Activated CD4-positive, alpha-beta T cell treated with anti-CD3 and anti-CD28 coated beads, Interleukin-2, amount 50 U/mL, for 24 hours (primary cell): ENCODE data around the gene TTC8.
"Not testable (repeated sequence)": the region's sequence is repeated elsewhere in the genome, so short reads cannot be mapped to it uniquely, and the experiment has no call there.

ENCODE experiments used
- DNase-seq, 2 donors: peaks; one replicate each; pipeline ENCODE4 v3.0.0-alpha.2; 2020; ENCODE audit warnings: low read depth in 1 of 2, low spot score in 1 of 2

Gene TTC8

DNA sequence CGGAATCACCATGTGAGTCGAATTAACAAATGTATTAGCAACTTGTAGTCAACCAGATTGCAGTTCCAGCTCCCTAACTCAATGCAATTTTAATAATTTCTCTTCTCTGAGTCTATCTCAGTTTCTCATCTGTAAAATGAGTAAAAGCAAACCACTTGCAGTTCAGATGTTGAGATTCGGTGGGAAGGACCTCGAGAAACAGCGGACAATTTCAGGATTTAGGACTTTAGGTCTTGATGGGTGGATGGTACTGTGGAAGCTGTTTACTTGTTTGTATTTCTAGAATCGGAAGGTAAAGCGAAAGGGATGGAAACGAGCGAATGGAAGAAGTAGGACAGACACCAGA is 510 bp upstream of the TTC8 start:
- DNase-seq = no peak

DNA sequence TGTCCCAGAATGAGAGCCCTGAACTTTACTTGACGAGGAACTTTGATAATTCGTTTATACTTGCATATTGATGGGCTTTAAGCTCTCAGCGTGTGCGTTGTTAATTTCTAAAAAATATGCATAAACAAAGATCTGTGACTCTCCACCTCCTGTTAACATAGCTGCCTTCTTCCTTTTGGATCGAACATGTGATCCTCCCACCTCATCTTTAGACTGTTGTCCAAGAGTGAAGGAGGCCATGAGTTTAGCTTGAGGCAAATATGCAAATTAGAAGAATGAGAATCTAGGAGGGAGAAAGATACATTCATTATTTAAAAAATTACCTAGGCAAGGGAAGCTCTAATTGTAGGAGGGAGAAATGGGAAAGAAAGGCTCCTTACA is 617 bp downstream of the TTC8 start:
- no peak for DNase-seq

DNA sequence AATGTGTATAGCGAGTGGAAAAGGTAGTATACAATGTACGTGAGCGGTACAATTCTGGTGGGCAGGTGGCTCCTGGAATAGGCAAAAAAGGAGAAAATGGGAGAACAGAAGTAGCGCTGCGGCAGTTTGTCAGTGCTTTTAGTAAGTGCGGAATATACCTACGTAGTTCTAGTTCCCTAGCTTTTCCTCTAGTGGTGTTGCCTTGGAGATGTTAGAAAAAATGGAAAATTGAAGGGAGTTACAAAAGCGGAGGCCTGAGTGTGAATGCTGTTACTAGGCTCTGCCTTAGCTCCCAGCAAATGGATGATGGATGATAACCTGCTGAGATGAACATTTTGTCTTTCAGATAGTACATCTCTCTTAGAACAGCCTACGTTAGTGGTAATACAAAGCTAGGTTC is 1.1 kb downstream of the TTC8 start:
- no peak for DNase-seq

DNA sequence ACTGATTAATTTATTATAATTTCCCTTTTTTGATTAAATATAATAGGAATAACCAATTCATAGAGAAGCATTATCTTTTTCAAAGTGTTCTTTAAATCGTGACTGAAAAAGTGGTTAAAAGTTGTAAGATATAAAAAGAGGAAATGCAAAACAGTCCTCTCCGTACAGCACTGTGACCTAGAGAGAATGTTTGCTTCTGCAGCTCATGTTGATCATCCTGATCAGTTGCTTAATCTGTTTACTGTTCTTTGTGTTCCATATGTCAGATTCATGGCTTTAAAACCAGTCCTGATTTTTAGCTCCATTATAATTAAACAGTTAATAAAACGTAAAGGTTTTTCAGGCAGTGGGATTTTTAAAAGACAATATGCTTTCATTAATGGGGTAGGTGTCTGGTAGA is 4.7 kb downstream of the TTC8 start:
- no peak for DNase-seq

DNA sequence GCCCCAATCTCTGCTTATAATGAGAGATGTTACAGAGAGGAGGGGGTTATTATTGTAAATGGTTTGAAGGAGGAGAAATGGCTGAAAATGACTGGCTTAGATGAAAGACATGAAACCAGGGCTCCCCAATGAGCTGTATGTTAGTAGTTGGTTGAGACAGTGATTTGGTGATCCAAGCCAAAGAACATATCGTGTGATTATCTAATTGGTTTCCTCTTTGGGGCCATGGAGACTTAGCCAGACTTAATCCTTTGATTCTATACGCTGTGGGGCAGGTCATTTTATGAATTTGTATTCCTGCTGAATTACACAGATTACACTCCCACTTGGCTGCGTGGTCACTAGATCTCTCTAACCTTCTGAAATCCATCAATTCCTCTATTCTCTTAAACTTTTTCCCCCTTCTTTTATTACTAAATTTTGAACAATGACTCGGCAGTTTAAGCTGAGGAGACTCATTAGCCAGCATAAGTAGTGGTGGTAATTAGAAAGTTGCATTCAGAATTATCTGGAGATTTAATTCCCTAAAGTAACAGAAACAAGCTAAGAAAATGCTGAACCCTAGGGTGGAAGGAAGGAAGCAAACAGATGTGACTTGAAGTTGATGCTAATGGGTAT is 5.3 kb downstream of the TTC8 start:
- DNase-seq = no peak

DNA sequence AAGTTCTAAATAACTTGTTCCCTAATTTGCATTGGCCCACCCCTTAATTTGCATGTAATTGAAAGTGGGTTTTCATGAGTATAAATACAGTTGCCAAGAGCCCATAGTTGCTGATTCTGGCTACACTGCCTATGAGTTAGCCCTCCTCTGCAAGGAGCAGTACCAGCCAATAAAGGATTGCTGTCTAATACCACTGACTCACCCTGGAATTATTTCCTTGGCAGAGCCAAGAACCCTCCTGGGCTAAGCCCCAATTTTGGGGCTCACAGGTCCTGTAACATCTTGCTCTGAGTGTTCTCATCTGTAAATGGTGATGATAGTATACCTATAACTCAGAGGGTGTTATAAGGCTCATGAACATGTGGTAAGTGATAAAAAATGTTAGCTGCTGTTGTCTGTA is 6.8 kb downstream of the TTC8 start:
- no peak for DNase-seq

DNA sequence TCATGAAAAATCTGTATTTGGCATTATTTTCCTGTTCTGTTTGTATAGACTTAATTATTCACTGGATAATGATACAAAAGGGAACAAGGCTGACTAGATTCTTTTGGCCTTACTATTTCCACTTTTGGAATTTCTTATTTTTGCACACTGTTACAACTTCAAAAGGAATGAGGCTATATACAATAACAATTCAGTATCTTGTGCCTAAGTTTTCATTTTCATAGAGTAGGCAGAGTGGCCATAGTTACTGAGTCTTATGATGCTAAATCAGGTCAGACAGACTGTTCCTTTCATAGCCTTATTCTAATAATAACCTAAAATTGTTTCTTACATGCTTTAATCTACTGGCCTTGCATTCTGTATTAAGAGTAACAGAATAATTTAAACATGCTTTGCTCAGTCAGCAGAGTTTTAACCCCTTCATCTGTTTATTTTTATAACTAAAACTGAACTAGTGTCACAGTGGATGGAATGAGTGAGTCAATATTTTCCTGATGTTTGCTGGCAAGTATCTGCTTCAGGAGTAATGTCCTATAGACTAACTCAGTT is 10.5 kb downstream of the TTC8 start:
- DNase-seq = no peak

DNA sequence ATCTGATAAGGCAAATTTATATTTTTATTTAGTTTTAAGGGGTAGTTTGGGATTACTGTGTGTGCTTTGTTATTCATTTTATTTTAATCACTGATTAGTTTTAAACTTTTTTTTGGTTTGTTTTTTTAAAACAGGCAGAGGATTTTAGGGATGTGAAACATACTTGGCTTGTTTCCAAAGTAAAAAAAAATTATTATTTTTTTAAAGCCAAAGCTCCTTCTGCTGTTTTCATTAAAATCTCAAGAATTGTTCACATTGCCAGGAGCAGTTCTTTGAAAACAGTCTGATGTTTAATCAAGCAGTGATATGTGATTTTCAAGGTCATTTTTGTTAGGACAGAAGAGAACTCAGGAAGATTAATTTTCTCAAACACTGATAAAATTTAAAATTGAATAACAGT is 11.2 kb downstream of the TTC8 start:
- no peak for DNase-seq

DNA sequence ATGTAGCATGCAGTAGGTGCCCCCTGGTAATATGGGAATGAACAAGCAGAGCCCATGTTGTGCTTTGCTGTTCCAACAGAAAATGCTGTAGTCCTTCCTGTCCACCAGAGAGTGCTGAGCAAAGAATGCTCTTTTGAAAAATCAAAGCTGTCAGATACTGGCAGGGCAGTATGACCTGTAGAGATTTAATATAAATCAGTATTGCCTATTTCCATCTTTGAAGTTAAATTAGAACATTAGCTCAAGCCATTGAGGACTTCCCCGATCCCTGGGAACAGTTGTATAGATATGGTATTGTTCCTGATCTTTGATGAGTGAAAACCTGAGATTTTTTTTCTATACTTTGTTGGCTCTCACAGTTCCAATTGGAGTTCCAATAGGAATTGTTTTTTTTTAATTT is 13.0 kb downstream of the TTC8 start:
- DNase-seq = no peak

DNA sequence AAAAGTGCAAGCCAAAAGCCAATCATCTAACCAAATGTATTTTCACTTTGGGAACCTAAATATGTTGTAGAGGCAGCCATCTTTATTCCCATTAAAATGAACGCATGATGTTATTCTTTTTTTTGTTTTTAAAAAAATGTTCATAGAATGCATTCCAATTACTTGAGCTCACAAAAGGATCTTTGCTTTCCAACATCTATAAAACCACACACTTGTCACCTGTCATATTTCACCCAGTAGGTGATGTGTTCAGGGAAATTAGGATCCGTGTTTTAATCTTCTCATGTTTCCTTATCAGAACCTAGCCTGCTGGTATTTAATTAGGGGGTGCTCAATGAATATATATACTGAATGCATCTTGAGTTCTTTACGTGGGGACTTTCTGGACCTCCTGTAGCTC is 13.6 kb downstream of the TTC8 start:
- DNase-seq = no peak

DNA sequence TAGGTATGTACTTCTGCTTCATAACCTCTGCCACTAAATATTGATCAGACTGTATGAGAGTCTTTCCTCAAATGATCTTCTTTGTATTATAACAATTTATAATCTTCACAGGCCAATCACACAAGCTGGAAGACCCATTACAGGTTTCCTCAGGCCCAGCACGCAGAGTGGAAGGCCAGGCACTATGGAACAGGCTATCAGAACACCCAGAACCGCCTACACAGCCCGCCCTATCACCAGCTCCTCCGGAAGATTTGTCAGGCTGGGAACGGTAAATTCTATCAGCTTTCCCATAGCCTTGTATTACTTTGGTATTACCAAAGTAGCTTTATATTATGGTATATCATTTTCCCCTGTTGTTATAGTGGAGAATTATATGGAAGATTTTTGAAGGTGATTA is 16.5 kb downstream of the TTC8 start:
- DNase-seq = no peak

DNA sequence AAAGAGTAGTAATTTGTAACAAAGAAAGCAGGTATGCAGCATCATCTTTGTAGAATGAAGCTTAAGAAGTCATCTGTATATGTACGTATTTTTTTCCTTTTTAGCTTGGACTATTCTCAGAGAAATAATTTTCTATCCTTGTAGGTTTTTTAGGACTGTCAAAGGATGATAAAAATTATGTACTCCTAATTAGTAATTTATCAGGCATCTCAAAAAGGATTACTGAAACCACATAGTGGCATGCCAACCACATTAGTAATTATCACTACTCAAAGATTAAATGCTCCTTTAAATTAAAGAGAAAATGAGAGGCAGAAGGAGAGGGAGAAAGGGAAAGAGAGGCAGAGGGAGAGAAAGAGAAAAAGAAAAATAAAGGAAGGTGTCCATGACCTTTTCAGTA is 17.3 kb downstream of the TTC8 start:
- no peak for DNase-seq

DNA sequence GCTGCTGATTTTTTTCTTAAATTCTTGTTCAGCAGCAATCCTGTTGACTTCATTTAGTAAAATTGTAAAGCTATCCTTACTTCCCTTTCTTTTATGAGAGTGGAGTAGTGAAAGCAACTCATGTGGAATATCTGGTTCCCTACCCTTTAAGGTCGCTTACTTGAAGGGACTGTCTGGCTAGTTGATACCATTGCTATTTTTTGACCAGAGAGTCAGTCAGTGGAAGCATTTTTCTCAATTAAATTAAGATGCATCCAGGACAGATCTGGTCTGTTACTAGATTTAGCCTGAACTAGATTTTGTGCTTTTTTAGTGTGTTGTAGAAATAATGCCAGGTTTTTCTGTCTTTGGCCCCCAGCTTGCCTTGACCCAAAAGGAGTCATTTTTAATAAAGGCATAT is 18.0 kb downstream of the TTC8 start:
- DNase-seq = no peak

DNA sequence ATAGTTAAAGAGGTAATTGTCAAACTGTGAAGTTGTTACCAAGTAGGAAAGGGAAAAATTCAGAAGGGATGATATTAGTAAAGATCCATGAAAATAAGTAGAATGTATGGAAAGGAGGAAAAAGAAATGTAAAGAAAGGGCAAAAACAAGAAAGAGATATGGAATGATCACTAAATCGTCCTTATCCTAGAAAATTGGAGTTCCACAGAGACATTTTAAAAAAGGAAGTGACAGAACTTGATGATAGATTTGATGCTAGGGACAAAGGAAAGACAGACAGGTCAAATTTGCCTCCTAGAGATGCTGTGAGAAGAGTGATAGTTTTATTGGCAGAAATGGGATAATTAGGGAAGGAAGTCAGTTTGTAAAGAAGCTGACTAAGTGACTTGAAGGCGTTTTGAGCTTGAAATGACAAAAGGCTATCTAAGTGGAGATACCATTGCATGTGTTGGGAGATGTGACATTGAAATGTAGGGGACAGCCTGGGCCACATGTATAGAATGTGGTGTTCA is 20.6 kb downstream of the TTC8 start:
- no peak for DNase-seq

DNA sequence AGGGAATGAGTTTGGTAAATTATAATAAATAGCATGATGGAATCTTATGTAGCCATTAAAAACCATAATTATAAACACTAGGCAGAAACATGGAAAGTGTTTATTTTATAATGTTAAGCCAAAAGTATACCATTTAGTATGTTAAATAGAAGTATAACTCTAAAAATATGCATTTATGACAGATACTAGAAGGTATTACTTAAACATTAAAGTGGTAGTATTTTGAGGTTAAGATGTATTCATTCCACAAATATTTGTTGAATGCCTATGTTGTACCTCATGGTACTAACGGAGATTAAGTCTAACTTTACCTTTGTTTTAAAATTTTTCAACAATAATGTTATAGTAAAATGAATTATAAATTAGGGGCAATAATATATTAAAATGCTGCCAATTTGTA is 24.1 kb downstream of the TTC8 start:
- no peak for DNase-seq

DNA sequence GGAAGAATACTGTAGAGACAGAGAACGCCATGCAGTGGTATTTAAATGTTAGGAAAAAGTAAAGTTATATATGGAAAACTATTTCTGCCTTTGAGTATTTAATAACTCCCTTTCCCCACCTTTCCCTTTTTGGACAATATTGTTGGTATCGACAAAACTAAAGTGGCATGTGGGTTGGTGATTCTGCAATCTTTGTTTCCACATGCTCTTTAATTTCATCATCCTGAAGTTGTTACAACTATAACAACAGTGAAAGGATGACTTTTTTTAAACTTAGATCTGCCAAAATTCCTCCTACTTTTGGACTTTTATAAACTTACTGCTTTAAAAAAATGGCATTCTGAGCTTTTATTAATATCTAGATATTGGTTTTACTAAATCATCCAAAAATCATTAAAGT is 25.3 kb downstream of the TTC8 start:
- no peak for DNase-seq

DNA sequence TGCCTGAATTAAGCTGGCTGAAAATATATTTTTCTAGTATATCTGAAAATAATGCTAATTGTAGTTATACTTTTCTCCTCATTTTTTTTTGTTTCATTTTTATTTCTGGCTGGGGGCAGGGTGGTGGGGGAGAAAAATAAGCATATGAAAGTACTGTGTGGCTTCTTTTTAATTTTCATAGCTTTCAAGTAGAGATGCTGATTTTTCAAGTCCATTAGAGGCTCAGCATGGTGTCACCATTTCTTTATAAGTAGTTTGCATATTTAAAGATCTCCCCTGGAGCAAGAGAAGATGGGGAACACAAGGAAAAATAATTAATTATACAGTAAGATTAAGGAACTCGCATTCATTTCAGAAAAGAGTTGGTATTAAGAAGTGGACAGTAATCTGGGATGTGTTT is 27.1 kb downstream of the TTC8 start:
- no peak for DNase-seq

DNA sequence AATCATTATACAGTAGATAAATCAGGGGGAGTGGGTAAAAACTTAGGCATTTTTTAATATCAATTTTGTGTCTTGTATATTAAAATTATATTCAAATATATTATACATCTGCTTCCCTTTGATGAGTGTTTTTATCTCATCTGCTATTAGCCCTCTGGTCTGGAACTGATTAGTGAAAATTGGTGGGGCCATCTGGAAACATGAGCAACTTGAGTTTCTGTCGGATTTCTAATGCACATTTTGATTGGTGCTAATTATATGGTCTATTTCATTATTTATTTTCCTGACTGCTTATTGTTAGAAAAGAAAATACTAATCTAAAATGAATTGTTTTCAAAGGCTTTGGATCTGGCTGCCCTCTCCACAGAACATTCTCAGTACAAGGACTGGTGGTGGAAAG is 28.2 kb downstream of the TTC8 start:
- no peak for DNase-seq

DNA sequence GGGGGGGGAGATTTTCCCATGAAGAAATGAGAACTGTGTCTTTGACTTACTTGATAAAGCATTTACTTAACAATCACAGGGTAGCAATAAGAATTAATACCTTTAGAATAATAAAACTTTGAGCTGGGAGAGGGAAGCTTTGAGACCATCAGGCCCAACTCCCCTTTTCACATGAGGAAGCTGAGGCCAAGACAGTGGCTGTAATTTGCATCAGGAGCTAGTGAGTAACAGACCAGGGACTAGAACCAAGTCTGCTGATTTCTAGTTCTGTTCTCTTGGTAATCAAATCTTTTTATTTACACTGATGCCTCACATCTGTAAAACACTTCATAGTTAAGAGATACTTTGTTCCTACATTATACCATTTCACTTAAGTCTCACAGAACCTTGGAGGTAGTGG is 28.7 kb downstream of the TTC8 start:
- no peak for DNase-seq

DNA sequence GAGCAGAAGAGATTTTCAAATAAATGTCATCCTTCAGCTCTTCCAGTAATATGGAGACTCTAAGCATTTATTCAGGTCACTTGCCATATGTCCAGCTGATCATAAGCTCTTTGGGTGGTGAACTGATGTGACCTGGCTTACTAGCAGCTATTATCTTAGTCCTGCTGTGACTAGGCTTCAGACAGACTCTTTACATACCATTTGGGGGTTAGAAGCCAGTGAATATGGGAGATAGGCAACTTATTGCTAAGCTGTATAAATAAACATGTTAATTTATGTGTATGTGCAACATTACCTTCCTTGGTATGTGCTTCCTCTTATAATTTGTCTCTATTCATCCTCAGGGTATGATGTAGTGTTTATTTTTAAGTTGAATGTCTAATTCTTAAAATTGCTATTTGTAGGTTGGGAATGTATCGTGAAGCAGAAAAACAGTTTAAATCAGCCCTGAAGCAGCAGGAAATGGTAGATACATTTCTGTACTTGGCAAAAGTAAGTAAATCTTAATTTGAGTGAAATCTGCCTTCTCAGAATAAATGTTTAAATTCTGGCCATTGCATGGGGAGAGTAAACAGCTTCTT is 32.4 kb downstream of the TTC8 start:
- DNase-seq = no peak

DNA sequence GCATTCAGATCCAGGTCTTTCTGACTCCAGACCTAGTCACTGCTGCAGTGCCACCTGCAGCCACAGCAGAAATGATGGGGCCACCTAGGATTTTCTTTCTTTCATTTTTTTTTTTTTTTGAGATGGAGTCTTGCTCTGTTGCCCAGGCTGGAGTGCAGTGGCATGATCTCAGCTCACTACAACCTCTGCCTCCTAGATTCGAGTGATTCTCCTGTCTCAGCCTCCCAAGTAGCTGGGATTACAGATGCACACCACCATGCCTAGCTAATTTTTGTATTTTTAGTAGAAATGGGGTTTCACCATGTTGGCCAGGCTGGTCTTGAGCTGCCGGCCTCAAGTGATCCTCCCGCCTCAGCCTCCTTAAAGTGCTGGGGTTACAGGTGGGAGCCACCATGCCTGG is 33.4 kb downstream of the TTC8 start:
- DNase-seq = not testable (repeated sequence)

DNA sequence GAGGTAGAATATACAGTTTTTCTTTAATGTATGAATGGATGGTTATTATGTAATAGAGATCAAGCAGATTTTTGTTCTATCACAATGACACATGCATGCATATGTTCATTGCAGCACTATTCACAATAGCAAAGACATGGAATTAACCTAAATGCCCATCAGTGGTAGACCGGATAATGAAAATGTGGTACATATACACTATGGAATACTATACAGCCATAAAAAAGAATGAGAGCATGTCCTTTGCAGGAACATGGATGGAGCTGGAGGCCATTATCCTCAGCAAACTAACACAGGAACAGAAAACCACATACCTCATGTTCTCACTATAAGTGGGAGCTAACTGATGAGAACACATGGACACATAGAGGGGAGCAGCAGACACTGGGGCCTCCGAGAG is 34.7 kb downstream of the TTC8 start:
- DNase-seq = not testable (repeated sequence)

DNA sequence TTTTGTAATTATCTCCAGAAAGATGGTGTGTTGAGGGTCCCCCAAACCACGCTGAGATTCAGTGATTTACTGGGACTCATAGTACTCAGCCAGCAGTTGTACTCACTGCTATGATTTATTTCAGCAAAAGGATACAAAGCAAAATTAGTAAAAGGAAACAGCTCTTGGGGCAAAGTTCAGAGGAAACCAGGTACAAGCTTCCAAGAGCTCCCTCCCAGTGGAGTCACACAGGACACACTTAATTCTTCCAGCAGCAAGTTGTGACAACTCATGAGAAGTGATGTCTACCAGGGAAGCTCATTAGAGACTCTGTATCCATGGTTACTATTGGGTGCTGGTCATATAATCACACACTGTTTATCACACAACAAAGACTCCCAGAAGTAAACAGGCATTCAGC is 38.7 kb downstream of the TTC8 start:
- DNase-seq = no peak
